ENCODE results near the gene CFAP119. TPM values are rescaled to one million over a fixed set of nuclear protein-coding genes. Genes with fewer than 3 reads are reported as not detected.

CFAP119 gene
- total and polyA plus RNA-seq, 10 of the 15 experiments (the other 5 are each of a cell fraction or from before 2014, with no cell fraction given): 2.2 to 9.4 (median 4.3) TPM

DNA sequence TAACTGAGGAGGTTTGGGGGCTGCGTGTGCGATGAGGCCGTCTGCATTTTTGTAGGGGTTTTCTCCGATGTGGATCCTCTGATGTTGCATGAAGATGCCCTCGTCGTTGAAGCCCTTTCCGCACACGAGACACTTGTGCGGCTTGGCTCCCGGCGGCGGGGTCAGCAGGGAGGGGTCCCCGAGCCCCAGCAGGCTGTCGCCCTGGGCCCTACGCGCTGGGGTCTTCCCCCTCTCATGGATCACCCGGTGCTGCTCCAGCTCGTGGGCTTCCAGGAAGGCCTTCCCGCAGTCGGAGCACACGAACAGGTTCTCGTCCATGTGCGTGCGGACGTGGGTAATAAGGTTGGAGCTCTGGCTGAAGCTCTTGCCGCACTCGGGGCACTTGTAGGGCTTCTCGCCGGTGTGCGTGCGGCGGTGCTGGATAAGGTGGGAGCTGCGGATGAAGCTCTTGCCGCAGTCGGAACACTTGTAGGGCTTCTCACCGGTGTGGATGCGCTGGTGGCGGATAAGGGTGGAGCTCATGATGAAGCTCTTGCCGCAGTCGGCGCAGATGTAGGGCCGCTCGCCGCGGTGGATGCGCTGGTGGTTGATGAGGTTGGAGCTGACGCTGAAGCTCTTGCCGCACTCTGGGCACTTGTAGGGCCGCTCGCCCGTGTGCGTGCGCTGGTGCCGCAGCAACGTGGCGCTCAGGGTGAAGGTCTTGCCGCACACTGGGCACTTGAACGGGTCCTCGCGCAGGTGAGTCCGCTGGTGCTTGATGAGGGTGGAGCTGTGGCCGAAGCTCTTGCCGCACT, 20.8 kb upstream of the CFAP119 start:
- WGBS (ENCODE audit: insufficient coverage, insufficient replicate concordance, low lambda C conversion rate, missing lambda C conversion rate): 88% methylated on average over 63 of the region's 63 CpGs
- CTCF ChIA-PET: interaction anchor here (0.7 kb wide), 1 partner anchor 159 kb away, joined by 3 read pairs; no protein-coding TSS in a partner anchor
- Histone ChIP-seq H3K79me2 (ENCODE audit: control insufficient read depth, insufficient read depth, low read length) (no peaks in the 10 kb centered on the region), H3K9me3 (replicated peaks; ENCODE audit: control insufficient read depth, insufficient read depth, low read length) (no peaks in the 10 kb centered on the region), H3K4me2 (ENCODE audit: control insufficient read depth, insufficient read depth) (no peak overlapping the region), H3K4me3 (no peak overlapping the region), H3K27ac (ENCODE audit: control insufficient read depth, insufficient read depth) (no peak overlapping the region), H3K4me1 (ENCODE audit: control insufficient read depth, insufficient read depth, low read length) (no peaks in the 10 kb centered on the region), H4K20me1 (ENCODE audit: control insufficient read depth, insufficient read depth) (no peaks in the 10 kb centered on the region), H2AFZ (ENCODE audit: control insufficient read depth, low read depth, low read length) (no peak overlapping the region), H3K9ac (ENCODE audit: control insufficient read depth, insufficient read depth, low read length) (no peak overlapping the region), H3K36me3 (ENCODE audit: control insufficient read depth in 2 of 2, insufficient read depth in 2 of 2, low read length in 1 of 2) (no peaks in the 10 kb centered on the region), H3K27me3 (replicated peaks in 1 of 2; ENCODE audit: control insufficient read depth in 2 of 2, insufficient read depth in 2 of 2, low read length in 1 of 2) (peaks cover 0 to 3% of the 10 kb centered on the region in 2 experiments; a peak in 2 of 4 replicates)
- FAIRE-seq (no peak), DNase-seq (ENCODE audit: low read depth, low spot score) (no peak), ATAC-seq (no peak)
- TF ChIP-seq SIX5 (IDR thresholded peaks at IDR 0.05; ENCODE audit: low read depth, low read length, severe bottlenecking) (no peak), USF1 (IDR thresholded peaks at IDR 0.05; ENCODE audit: borderline replicate concordance, extremely low read length, insufficient read depth, low read depth, low read length) (peak; percentile 1)
- in situ Hi-C loops (cut with MboI): no loop called here
- BruUV-seq (replicated peaks): no TSS peak
- RAD21 ChIA-PET (ENCODE audit: unreplicated experiment): interaction anchor here (0.8 kb wide), 1 partner anchor 599 kb away, joined by 3 read pairs; the partner anchor contains the start of gene CORO1A
- POLR2A ChIA-PET: no interaction called here
- intact Hi-C loops (cut with micrococcal nuclease; ENCODE audit: unreplicated experiment): no loop called here
- SMC1A ChIA-PET (ENCODE audit: uncharacterized antibody, unreplicated experiment): interaction anchor here (0.6 to 1.1 kb wide), 2 partner anchors 57 to 63 kb away, joined by 3 read pairs; no protein-coding TSS in a partner anchor

- no peak overlapping the region for H3K4me3 ChIP-seq
- ChIA-PET RAD21 (ENCODE audit: unreplicated experiment) (no interaction called here), SMC1A (ENCODE audit: uncharacterized antibody, unreplicated experiment) (no interaction called here), CTCF (interaction anchor here (1.5 kb wide), 1 partner anchor 161 kb away, joined by 3 read pairs; no protein-coding TSS in a partner anchor), POLR2A (interaction anchor here (0.6 to 0.9 kb wide), 2 partner anchors 34 to 746 kb away, joined by 3 to 4 read pairs; no protein-coding TSS in a partner anchor)
- H3K36me3 ChIP-seq (ENCODE audit: control insufficient read depth in 2 of 2, insufficient read depth in 2 of 2, low read length in 1 of 2): no peaks in the 10 kb centered on the region
- no TSS peak for BruUV-seq (replicated peaks)
- no peak overlapping the region for H2AFZ ChIP-seq (ENCODE audit: control insufficient read depth, low read depth, low read length)
- no peaks in the 10 kb centered on the region for H3K4me1 ChIP-seq (ENCODE audit: control insufficient read depth, insufficient read depth, low read length)
- intact Hi-C loops (cut with micrococcal nuclease; ENCODE audit: unreplicated experiment) (no loop called here), in situ Hi-C loops (cut with MboI) (no loop called here)
- WGBS (ENCODE audit: insufficient coverage, insufficient replicate concordance, low lambda C conversion rate, missing lambda C conversion rate): 92% methylated on average over 4 of the region's 4 CpGs
- ATAC-seq (no peak), FAIRE-seq (no peak), DNase-seq (ENCODE audit: low read depth, low spot score) (no peak)
- no peaks in the 10 kb centered on the region; a peak in 1 of 4 replicates for H3K27me3 ChIP-seq (replicated peaks in 1 of 2; ENCODE audit: control insufficient read depth in 2 of 2, insufficient read depth in 2 of 2, low read length in 1 of 2)
- no peaks in the 10 kb centered on the region for H4K20me1 ChIP-seq (ENCODE audit: control insufficient read depth, insufficient read depth)
- no peaks in the 10 kb centered on the region for H3K79me2 ChIP-seq (ENCODE audit: control insufficient read depth, insufficient read depth, low read length)
- H3K9me3 ChIP-seq (replicated peaks; ENCODE audit: control insufficient read depth, insufficient read depth, low read length): no peaks in the 10 kb centered on the region
- no peak overlapping the region for H3K4me2 ChIP-seq (ENCODE audit: control insufficient read depth, insufficient read depth)
- no peak overlapping the region for H3K9ac ChIP-seq (ENCODE audit: control insufficient read depth, insufficient read depth, low read length)
- H3K27ac ChIP-seq (ENCODE audit: control insufficient read depth, insufficient read depth): no peak overlapping the region
- TF ChIP-seq FOXM1 (IDR thresholded peaks at IDR 0.05; ENCODE audit: low read depth, low read length) (no peak), BMI1 (IDR thresholded peaks at IDR 0.05; ENCODE audit: borderline replicate concordance) (no peak), POLR2A (IDR thresholded peaks at IDR 0.05; ENCODE audit: low read depth, low read length) (no peak), ZNF274 (IDR thresholded peaks at IDR 0.05; ENCODE audit: insufficient read depth, insufficient read length) (no peak), KDM1A (IDR thresholded peaks at IDR 0.05; ENCODE audit: borderline replicate concordance) (no peak), FOS (IDR thresholded peaks at IDR 0.05; ENCODE audit: borderline replicate concordance, extremely low read depth, insufficient read length) (no peak), STAT1 (conservative IDR thresholded peaks at IDR 0.05) (no peak), ESRRA (IDR thresholded peaks at IDR 0.05; ENCODE audit: low read length) (no peak), TBL1XR1 (IDR thresholded peaks at IDR 0.05; ENCODE audit: low read depth, low read length) (no peak)
- TF ChIP-seq, protein P1, sequence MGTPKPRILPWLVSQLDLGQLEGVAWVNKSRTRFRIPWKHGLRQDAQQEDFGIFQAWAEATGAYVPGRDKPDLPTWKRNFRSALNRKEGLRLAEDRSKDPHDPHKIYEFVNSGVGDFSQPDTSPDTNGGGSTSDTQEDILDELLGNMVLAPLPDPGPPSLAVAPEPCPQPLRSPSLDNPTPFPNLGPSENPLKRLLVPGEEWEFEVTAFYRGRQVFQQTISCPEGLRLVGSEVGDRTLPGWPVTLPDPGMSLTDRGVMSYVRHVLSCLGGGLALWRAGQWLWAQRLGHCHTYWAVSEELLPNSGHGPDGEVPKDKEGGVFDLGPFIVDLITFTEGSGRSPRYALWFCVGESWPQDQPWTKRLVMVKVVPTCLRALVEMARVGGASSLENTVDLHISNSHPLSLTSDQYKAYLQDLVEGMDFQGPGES (IDR thresholded peaks at IDR 0.05): no peak
- TF ChIP-seq, protein P2, sequence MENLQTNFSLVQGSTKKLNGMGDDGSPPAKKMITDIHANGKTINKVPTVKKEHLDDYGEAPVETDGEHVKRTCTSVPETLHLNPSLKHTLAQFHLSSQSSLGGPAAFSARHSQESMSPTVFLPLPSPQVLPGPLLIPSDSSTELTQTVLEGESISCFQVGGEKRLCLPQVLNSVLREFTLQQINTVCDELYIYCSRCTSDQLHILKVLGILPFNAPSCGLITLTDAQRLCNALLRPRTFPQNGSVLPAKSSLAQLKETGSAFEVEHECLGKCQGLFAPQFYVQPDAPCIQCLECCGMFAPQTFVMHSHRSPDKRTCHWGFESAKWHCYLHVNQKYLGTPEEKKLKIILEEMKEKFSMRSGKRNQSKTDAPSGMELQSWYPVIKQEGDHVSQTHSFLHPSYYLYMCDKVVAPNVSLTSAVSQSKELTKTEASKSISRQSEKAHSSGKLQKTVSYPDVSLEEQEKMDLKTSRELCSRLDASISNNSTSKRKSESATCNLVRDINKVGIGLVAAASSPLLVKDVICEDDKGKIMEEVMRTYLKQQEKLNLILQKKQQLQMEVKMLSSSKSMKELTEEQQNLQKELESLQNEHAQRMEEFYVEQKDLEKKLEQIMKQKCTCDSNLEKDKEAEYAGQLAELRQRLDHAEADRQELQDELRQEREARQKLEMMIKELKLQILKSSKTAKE (IDR thresholded peaks at IDR 0.05; ENCODE audit: low read depth, poor library complexity, severe bottlenecking): no peak
Measured at GRCh38 chr16:30780549-30780948, 18.7 kb upstream of the CFAP119 start.

All from GM12878 (cell line).